Neural cell (in vitro differentiated cells): ENCODE measurements around the gene ETFB. TPM values are rescaled to one million over a fixed set of nuclear protein-coding genes. Genes with fewer than 3 reads are reported as not detected.

Experiments used
- H2AFZ ChIP-seq: fragments of 200-600, 300-800 bp; sonication (generic), shearing (Covaris generic); 2 replicates; pipeline ENCODE4 v1.6.0; 2014; ENCODE audit warnings: low read depth, mild to moderate bottlenecking, antibody characterized with exemption, low read length, moderate library complexity
- H3F3A ChIP-seq: fragments of 200-600 bp; shearing (Covaris generic); 2 replicates; pipeline ENCODE4 v1.6.1; 2016; ENCODE audit warnings: mild to moderate bottlenecking, moderate library complexity, mixed read lengths, antibody characterized with exemption, low read length; ENCODE audit not compliant: insufficient read depth, poor library complexity, severe bottlenecking
- H3K27ac ChIP-seq: fragments of 200-600, 300-800 bp; sonication (generic), shearing (Covaris generic); 2 replicates; pipeline ENCODE4 v1.5.1; 2014; ENCODE audit warnings: mild to moderate bottlenecking, low read length, moderate library complexity
- H3K27me3 ChIP-seq: fragments of 300-800, 200-600 bp; sonication (generic), shearing (Covaris generic); 2 replicates; pipeline ENCODE4 v1.6.0; 2014; ENCODE audit warnings: mild to moderate bottlenecking, low read depth, low read length, moderate library complexity; ENCODE audit not compliant: insufficient read depth
- H3K36me3 ChIP-seq: fragments of 300-800, 200-600 bp; sonication (generic), shearing (Covaris generic); 2 replicates; pipeline ENCODE4 v1.5.1; 2014; ENCODE audit warnings: mild to moderate bottlenecking, antibody characterized with exemption, low read length, moderate library complexity; ENCODE audit not compliant: insufficient read depth
- H3K4me2 ChIP-seq: fragments of 300-800, 200-600 bp; sonication (generic), shearing (Covaris generic); 2 replicates; pipeline ENCODE4 v1.6.0; 2014; ENCODE audit warnings: mild to moderate bottlenecking, low read length
- H3K4me3 ChIP-seq: fragments of 300-800, 200-600 bp; sonication (generic), shearing (Covaris generic); 2 replicates; pipeline ENCODE4 v1.5.1; 2014; ENCODE audit warnings: mild to moderate bottlenecking, low read length, moderate library complexity
- H3K79me2 ChIP-seq: fragments of 200-600 bp; shearing (Covaris generic); replicated peaks from 2 replicates; pipeline ENCODE4 v1.6.0; 2014; ENCODE audit warnings: mild to moderate bottlenecking, low read length, moderate library complexity; ENCODE audit not compliant: insufficient read depth
- H3K9ac ChIP-seq: fragments of 300-800, 200-600 bp; sonication (generic), shearing (Covaris generic); 2 replicates; pipeline ENCODE4 v1.6.1; 2016; ENCODE audit warnings: mild to moderate bottlenecking, low read length, mixed read lengths
- H3K9me2 ChIP-seq: fragments of 200-600 bp; shearing (Covaris generic); 2 replicates; pipeline ENCODE4 v1.6.1; 2016; ENCODE audit warnings: mild to moderate bottlenecking, low read length, mixed read lengths; ENCODE audit not compliant: insufficient read depth
- H3K9me3 ChIP-seq: fragments of 200-600, 300-800 bp; sonication (generic), shearing (Covaris generic); 2 replicates; pipeline ENCODE4 v1.6.1; 2016; ENCODE audit warnings: mild to moderate bottlenecking, mixed run types, low read length, moderate library complexity, mixed read lengths
- H4K20me1 ChIP-seq: fragments of 200-600 bp; shearing (Covaris generic); 2 replicates; pipeline ENCODE4 v1.6.1; 2016; ENCODE audit warnings: mild to moderate bottlenecking, mixed run types; ENCODE audit not compliant: insufficient read depth
- CTCF ChIP-seq: fragments of 450-650 bp; IDR thresholded peaks from 2 replicates; pipeline ENCODE4 v1.5.1; 2014; ENCODE audit warnings: antibody characterized with exemption, mild to moderate bottlenecking, moderate library complexity; ENCODE audit not compliant: poor library complexity, severe bottlenecking
- EP300 ChIP-seq: fragments of 450-650 bp; conservative IDR thresholded peaks from 2 replicates; pipeline ENCODE4 v1.6.1; 2014; ENCODE audit warnings: antibody characterized with exemption, mild to moderate bottlenecking, moderate library complexity; ENCODE audit not compliant: poor library complexity, severe bottlenecking
- EZH2 ChIP-seq: fragments of 200-600, 300-800 bp; shearing (Covaris generic), sonication (generic); IDR thresholded peaks from 2 replicates; pipeline ENCODE4 v1.6.1; 2014; ENCODE audit warnings: antibody characterized with exemption, low read length, borderline replicate concordance, mild to moderate bottlenecking; ENCODE audit not compliant: insufficient read depth, poor library complexity, severe bottlenecking
- MXI1 ChIP-seq: fragments of 450-650 bp; conservative IDR thresholded peaks from 2 replicates; pipeline ENCODE4 v1.6.1; 2014; ENCODE audit warnings: antibody characterized with exemption, mild to moderate bottlenecking; ENCODE audit not compliant: poor library complexity, severe bottlenecking
- POLR2AphosphoS5 ChIP-seq: IDR thresholded peaks from 2 replicates; pipeline ENCODE4 v1.6.1; 2012
- RAD21 ChIP-seq: fragments of 450-650 bp; conservative IDR thresholded peaks from 2 replicates; pipeline ENCODE4 v1.6.1; 2014; ENCODE audit warnings: antibody characterized with exemption, mild to moderate bottlenecking, moderate library complexity
- SMC3 ChIP-seq: fragments of 450-650 bp; conservative IDR thresholded peaks from 2 replicates; pipeline ENCODE4 v1.6.1; 2014; ENCODE audit warnings: antibody characterized with exemption, mild to moderate bottlenecking, moderate library complexity; ENCODE audit not compliant: poor library complexity
- TAF1 ChIP-seq: IDR thresholded peaks from 2 replicates; pipeline ENCODE4 v1.6.1; 2012; ENCODE audit warnings: low read depth
- polyA plus RNA-seq: library from polyadenylated mRNA; depleted of rRNA; stranded (reverse); fragments of >200 nt; gene quantifications from 2 replicates; pipeline ENCODE4 v1.2.3, GENCODE V29; 2014
- TF ChIP-seq, protein P1 (sequence below): IDR thresholded peaks from 2 replicates; pipeline ENCODE4 v1.6.1; 2012; ENCODE audit warnings: borderline replicate concordance

ETFB gene
- polyA plus RNA-seq, 1 donor from 2014 or later, result 383 TPM

DNA sequence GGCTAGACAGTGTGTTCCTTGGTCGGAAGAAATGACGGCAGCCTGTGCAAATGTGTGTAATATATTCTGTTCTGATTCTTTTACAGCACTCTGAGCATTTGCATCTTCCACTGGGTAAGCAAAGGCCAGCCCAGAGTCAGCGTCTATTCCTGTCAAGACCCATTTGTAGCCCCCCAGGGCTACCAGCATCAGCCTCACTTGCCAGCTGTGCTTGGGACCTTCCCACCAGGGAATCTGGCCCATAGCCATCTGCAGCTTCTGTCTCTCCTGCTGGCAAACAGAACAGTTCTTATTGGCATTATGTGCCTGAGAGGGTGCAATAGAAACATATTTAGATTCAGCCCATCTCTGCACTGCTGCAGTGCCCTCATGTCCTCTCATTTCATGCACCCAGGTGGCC lies 60.7 kb downstream of the ETFB start:
- Histone ChIP-seq H3K4me2 (no peak overlapping the region), H3K9me3 (peaks cover 4% of the 10 kb centered on the region), H2AFZ (no peak overlapping the region), H3K4me3 (no peak overlapping the region), H3K79me2 (no peaks in the 10 kb centered on the region), H3K36me3 (no peaks in the 10 kb centered on the region), H3K27me3 (no peaks in the 10 kb centered on the region), H3F3A (no peaks in the 10 kb centered on the region), H3K9me2 (no peaks in the 10 kb centered on the region), H3K9ac (no peak overlapping the region), H3K27ac (no peak overlapping the region), H4K20me1 (no peaks in the 10 kb centered on the region)
- TF ChIP-seq TAF1 (no peak), POLR2AphosphoS5 (no peak), SMC3 (no peak), EP300 (no peak), RAD21 (no peak), CTCF (no peak), EZH2 (no peak), MXI1 (no peak)
- TF ChIP-seq, protein P1, sequence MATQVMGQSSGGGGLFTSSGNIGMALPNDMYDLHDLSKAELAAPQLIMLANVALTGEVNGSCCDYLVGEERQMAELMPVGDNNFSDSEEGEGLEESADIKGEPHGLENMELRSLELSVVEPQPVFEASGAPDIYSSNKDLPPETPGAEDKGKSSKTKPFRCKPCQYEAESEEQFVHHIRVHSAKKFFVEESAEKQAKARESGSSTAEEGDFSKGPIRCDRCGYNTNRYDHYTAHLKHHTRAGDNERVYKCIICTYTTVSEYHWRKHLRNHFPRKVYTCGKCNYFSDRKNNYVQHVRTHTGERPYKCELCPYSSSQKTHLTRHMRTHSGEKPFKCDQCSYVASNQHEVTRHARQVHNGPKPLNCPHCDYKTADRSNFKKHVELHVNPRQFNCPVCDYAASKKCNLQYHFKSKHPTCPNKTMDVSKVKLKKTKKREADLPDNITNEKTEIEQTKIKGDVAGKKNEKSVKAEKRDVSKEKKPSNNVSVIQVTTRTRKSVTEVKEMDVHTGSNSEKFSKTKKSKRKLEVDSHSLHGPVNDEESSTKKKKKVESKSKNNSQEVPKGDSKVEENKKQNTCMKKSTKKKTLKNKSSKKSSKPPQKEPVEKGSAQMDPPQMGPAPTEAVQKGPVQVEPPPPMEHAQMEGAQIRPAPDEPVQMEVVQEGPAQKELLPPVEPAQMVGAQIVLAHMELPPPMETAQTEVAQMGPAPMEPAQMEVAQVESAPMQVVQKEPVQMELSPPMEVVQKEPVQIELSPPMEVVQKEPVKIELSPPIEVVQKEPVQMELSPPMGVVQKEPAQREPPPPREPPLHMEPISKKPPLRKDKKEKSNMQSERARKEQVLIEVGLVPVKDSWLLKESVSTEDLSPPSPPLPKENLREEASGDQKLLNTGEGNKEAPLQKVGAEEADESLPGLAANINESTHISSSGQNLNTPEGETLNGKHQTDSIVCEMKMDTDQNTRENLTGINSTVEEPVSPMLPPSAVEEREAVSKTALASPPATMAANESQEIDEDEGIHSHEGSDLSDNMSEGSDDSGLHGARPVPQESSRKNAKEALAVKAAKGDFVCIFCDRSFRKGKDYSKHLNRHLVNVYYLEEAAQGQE, result no peak

DNA sequence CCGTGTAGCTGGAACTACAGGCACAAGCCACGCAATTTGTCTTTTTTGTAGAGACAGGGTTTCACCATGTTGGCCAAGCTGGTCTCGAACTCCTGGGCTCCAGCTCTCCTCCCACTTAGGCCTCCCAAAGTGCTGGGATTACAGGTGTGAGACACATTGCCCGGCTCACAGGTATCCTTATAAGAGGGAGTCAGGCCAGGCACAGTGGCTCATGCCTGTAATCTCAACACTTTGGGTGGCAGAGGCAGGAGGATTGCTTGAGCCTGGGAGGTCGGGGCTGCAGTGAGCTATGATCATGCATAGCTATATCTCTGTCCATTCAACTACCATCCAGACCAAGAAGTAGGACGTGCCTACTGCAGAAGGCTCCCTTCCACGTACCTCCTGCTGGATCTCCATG lies 64.9 kb downstream of the ETFB start:
- Histone ChIP-seq H3K27me3 (no peaks in the 10 kb centered on the region), H3K4me3 (no peak overlapping the region), H3K27ac (no peak overlapping the region), H3F3A (no peaks in the 10 kb centered on the region), H3K4me2 (no peak overlapping the region), H3K9ac (no peak overlapping the region), H3K79me2 (no peaks in the 10 kb centered on the region), H3K9me3 (no peaks in the 10 kb centered on the region), H4K20me1 (no peaks in the 10 kb centered on the region), H2AFZ (no peak overlapping the region), H3K36me3 (no peaks in the 10 kb centered on the region), H3K9me2 (no peaks in the 10 kb centered on the region)
- TF ChIP-seq MXI1 (no peak), SMC3 (no peak), CTCF (no peak), TAF1 (no peak), EP300 (no peak), RAD21 (no peak), POLR2AphosphoS5 (no peak), EZH2 (no peak)
- TF ChIP-seq, protein P1, result no peak
